SU-DHL-6 (cell line): ENCODE data around the gene SNX9.

Experiments
- H2AFZ ChIP-seq: fragments of 200-600 bp; sonication (generic); 2 replicates; pipeline ENCODE4 v1.6.1; 2014; ENCODE audit warnings: low read depth, mild to moderate bottlenecking, moderate library complexity, mixed read lengths, antibody characterized with exemption, low read length; ENCODE audit not compliant: severe bottlenecking
- H3F3A ChIP-seq: fragments of 200-600 bp; shearing (Covaris generic); 2 replicates; pipeline ENCODE4 v1.6.0; 2016; ENCODE audit warnings: antibody characterized with exemption, mild to moderate bottlenecking; ENCODE audit not compliant: insufficient read depth
- H3K27ac ChIP-seq: fragments of 200-600 bp; sonication (generic); 2 replicates; pipeline ENCODE4 v1.5.1; 2016; ENCODE audit warnings: low read depth, mild to moderate bottlenecking, low read length, moderate library complexity, mixed read lengths
- H3K27me3 ChIP-seq: fragments of 200-600 bp; sonication (generic), shearing (Covaris generic); 2 replicates; pipeline ENCODE4 v1.6.0; 2014; ENCODE audit warnings: mild to moderate bottlenecking, low read length
- H3K36me3 ChIP-seq: fragments of 200-600 bp; sonication (generic); 2 replicates; pipeline ENCODE4 v1.6.1; 2014; ENCODE audit warnings: mild to moderate bottlenecking, low read length, mixed read lengths
- H3K4me2 ChIP-seq: fragments of 300-600, 200-600 bp; shearing (Covaris generic), sonication (generic); 2 replicates; pipeline ENCODE4 v1.6.0; 2014; ENCODE audit warnings: low read length, low read depth, mild to moderate bottlenecking; ENCODE audit not compliant: poor library complexity, severe bottlenecking
- H3K4me3 ChIP-seq: fragments of 200-600 bp; sonication (generic); 2 replicates; pipeline ENCODE4 v1.5.1; 2014; ENCODE audit warnings: antibody characterized with exemption, low read length, mild to moderate bottlenecking, mixed read lengths; ENCODE audit not compliant: insufficient read depth, poor library complexity, severe bottlenecking
- H3K79me2 ChIP-seq: fragments of 200-600 bp; sonication (generic); 2 replicates; pipeline ENCODE4 v1.6.1; 2014; ENCODE audit warnings: mild to moderate bottlenecking, low read length, moderate library complexity; ENCODE audit not compliant: insufficient read depth
- H3K9ac ChIP-seq: fragments of 200-600 bp; sonication (generic); 2 replicates; pipeline ENCODE4 v1.7.0; 2014; ENCODE audit warnings: mild to moderate bottlenecking, low read length
- H3K9me2 ChIP-seq: fragments of 200-600 bp; sonication (generic); replicated peaks from 2 replicates; pipeline ENCODE4 v1.6.1; 2014; ENCODE audit warnings: low read length; ENCODE audit not compliant: insufficient read depth
- H3K9me3 ChIP-seq: fragments of 200-600 bp; sonication (generic); 2 replicates; pipeline ENCODE4 v1.6.1; 2014; ENCODE audit warnings: low read length, mixed read lengths; ENCODE audit not compliant: insufficient read depth
- H4K20me1 ChIP-seq: fragments of 200-600 bp; sonication (generic); 2 replicates; pipeline ENCODE4 v1.6.1; 2014; ENCODE audit warnings: low read depth, mild to moderate bottlenecking, antibody characterized with exemption, low read length, moderate library complexity, mixed read lengths
- CTCF ChIP-seq: fragments of 200-600 bp; sonication (generic); IDR thresholded peaks from one replicate; pipeline ENCODE4 v1.5.1; 2017; ENCODE audit warnings: antibody characterized with exemption, mild to moderate bottlenecking, low read length, moderate library complexity; ENCODE audit not compliant: insufficient read depth, poor library complexity, severe bottlenecking
- EZH2phosphoT487 ChIP-seq: fragments of 200-600 bp; sonication (generic), shearing (Covaris generic); conservative IDR thresholded peaks from 2 replicates; pipeline ENCODE4 v1.6.1; 2018; ENCODE audit warnings: mild to moderate bottlenecking, antibody characterized with exemption, low read length, moderate library complexity, mixed read lengths

Gene SNX9

GRCh38 chr6:157860505-157860991 is 37.5 kb downstream of the SNX9 start:
- no peaks in the 10 kb centered on the region for H3K9me3 ChIP-seq
- TF ChIP-seq CTCF, result no peak
- no peak for TF ChIP-seq EZH2phosphoT487
- no peaks in the 10 kb centered on the region for H3F3A ChIP-seq
- no peaks in the 10 kb centered on the region for H3K9me2 ChIP-seq
- H3K27ac ChIP-seq, result no peak overlapping the region
- no peaks in the 10 kb centered on the region for H3K79me2 ChIP-seq
- no peak overlapping the region for H3K9ac ChIP-seq
- no peaks in the 10 kb centered on the region for H3K36me3 ChIP-seq
- H3K4me2 ChIP-seq, result no peak overlapping the region
- H2AFZ ChIP-seq, result no peak overlapping the region
- no peaks in the 10 kb centered on the region for H3K27me3 ChIP-seq
- no peak overlapping the region for H3K4me3 ChIP-seq
- no peaks in the 10 kb centered on the region for H4K20me1 ChIP-seq

- H3K4me2 ChIP-seq, result no peak overlapping the region
These were observed 38.1 kb downstream of the SNX9 start for GRCh38 chr6:157861184-157861583.

GRCh38 chr6:157861814-157862213 is 38.8 kb downstream of the SNX9 start:
- no peaks in the 10 kb centered on the region for H3K9me3 ChIP-seq
- TF ChIP-seq CTCF (no peak), EZH2phosphoT487 (no peak)
- H3K79me2 ChIP-seq, result no peaks in the 10 kb centered on the region

More at GRCh38 chr6:157861184-157861583, 38.1 kb downstream of the SNX9 start:
- no peak overlapping the region for H3K9ac ChIP-seq
- TF ChIP-seq EZH2phosphoT487 (no peak), CTCF (no peak)
- H3K9me3 ChIP-seq, result no peaks in the 10 kb centered on the region
- H2AFZ ChIP-seq, result no peak overlapping the region
- H3K27me3 ChIP-seq, result no peaks in the 10 kb centered on the region
- no peaks in the 10 kb centered on the region for H3F3A ChIP-seq
- no peaks in the 10 kb centered on the region for H4K20me1 ChIP-seq
- H3K27ac ChIP-seq, result no peak overlapping the region
- no peaks in the 10 kb centered on the region for H3K9me2 ChIP-seq
- no peaks in the 10 kb centered on the region for H3K79me2 ChIP-seq
- no peaks in the 10 kb centered on the region for H3K36me3 ChIP-seq
- no peak overlapping the region for H3K4me3 ChIP-seq

More at GRCh38 chr6:157861814-157862213, 38.8 kb downstream of the SNX9 start:
- no peak overlapping the region for H3K4me2 ChIP-seq
- H3F3A ChIP-seq, result no peaks in the 10 kb centered on the region
- H3K27ac ChIP-seq, result no peak overlapping the region
- H4K20me1 ChIP-seq, result no peaks in the 10 kb centered on the region
- H2AFZ ChIP-seq, result no peak overlapping the region
- no peaks in the 10 kb centered on the region for H3K27me3 ChIP-seq
- no peak overlapping the region for H3K4me3 ChIP-seq
- H3K36me3 ChIP-seq, result no peaks in the 10 kb centered on the region
- H3K9ac ChIP-seq, result no peak overlapping the region
- no peaks in the 10 kb centered on the region for H3K9me2 ChIP-seq
